ENCODE measurements around the gene HES5. TPM values are rescaled to one million over a fixed set of nuclear protein-coding genes. Genes with fewer than 3 reads are reported as not detected.

Gene HES5
- total and polyA plus RNA-seq, 2 donors (not counting 1 experiment from before 2014, with no cell fraction given), result not detected

DNA sequence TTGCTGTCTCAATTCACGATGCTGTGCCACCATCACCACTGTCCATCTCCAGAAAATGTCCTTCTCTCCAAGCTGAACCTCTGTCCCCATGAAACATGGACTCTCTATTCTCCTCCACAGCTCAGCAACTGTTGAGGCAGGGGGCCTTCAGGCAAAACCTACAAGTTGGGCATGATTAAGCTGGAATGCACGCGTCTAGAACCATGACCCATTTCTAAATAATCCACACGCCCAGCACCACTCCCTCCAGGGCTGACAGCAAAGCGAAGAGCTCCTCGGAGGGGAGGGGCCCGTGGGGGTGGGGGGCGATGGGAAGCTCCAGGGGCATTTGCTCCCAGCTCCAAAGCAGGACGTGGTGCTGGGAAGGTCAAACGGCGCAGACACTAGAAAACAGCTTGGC is 3.3 kb upstream of the HES5 start:
- Histone ChIP-seq H3K27ac (ENCODE audit: insufficient read depth, low read length) (no peak overlapping the region), H2AFZ (ENCODE audit: low read length) (no peak overlapping the region), H3K4me2 (ENCODE audit: extremely low read depth, insufficient read depth, low read length) (no peak overlapping the region), H3K79me2 (ENCODE audit: control insufficient read depth, insufficient read depth, low read length) (no peaks in the 10 kb centered on the region), H3K9me3 (ENCODE audit: control insufficient read depth, insufficient read depth, low read depth, low read length) (no peaks in the 10 kb centered on the region), H3K4me1 (ENCODE audit: control insufficient read depth, extremely low read depth, insufficient read depth, low read length) (no peaks in the 10 kb centered on the region), H3K36me3 (ENCODE audit: control insufficient read depth, insufficient read depth, low read length) (no peaks in the 10 kb centered on the region), H4K20me1 (ENCODE audit: control insufficient read depth, extremely low read depth, insufficient read depth, low read length) (no peaks in the 10 kb centered on the region), H3K9ac (ENCODE audit: insufficient read depth, low read length) (no peak overlapping the region), H3K27me3 (ENCODE audit: control insufficient read depth, insufficient read depth, low read length) (peaks cover 14% of the 10 kb centered on the region), H3K4me3 (replicated peaks in 1 of 4; ENCODE audit: control extremely low read depth in 1 of 4, insufficient read depth in 1 of 4, low read depth in 3 of 4, low read length in 4 of 4) (no peak overlapping the region)
- TF ChIP-seq, protein P1, sequence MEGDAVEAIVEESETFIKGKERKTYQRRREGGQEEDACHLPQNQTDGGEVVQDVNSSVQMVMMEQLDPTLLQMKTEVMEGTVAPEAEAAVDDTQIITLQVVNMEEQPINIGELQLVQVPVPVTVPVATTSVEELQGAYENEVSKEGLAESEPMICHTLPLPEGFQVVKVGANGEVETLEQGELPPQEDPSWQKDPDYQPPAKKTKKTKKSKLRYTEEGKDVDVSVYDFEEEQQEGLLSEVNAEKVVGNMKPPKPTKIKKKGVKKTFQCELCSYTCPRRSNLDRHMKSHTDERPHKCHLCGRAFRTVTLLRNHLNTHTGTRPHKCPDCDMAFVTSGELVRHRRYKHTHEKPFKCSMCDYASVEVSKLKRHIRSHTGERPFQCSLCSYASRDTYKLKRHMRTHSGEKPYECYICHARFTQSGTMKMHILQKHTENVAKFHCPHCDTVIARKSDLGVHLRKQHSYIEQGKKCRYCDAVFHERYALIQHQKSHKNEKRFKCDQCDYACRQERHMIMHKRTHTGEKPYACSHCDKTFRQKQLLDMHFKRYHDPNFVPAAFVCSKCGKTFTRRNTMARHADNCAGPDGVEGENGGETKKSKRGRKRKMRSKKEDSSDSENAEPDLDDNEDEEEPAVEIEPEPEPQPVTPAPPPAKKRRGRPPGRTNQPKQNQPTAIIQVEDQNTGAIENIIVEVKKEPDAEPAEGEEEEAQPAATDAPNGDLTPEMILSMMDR (conservative IDR thresholded peaks at IDR 0.05 in 1 of 2, IDR thresholded peaks at IDR 0.05 in 1 of 2; ENCODE audit: low read depth in 1 of 2, low read length in 2 of 2), result no peak
- no peak for TF ChIP-seq EZH2 (IDR thresholded peaks at IDR 0.05; ENCODE audit: low read length, missing control alignments)
- DNase-seq (ENCODE audit: low read depth in 2 of 2), result peak in 1 of 2 donors; percentile 78

DNA sequence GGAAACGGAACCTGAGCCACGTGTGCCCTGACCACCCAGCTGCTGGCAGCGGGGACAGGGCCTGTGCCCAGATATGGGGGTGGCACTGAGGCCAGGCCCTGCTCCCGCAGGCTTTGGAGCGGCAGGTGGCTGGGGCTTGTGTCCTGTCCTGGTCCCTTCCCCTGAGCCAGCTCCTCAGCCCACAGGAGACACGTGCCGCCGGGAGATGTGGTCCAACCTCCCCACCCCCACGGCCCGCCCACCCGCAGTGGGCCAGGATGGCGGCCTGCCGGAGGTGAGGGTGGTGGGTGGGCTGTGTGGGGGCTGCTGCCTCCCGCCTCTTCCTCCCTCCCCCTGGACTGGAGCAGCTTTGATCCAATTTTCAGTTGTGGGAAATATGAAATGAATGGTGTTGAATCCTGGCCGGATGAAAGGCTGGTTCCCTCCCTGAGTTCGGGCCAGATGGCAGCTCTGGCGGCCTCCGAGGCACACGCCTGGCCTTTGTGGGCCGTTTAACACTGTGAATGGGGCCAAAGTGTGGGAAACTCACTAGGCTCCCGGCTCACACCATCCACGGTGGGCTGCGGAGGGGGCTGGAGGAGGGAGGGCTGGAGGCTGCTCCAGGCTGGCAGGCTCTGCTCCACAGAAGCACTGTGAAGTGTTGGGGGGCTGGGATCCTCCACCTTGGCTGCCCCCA is 2.6 kb upstream of the HES5 start:
- H3K4me1 ChIP-seq (ENCODE audit: control insufficient read depth, extremely low read depth, insufficient read depth, low read length), result no peaks in the 10 kb centered on the region
- H3K79me2 ChIP-seq (ENCODE audit: control insufficient read depth, insufficient read depth, low read length), result no peaks in the 10 kb centered on the region
- TF ChIP-seq EZH2 (IDR thresholded peaks at IDR 0.05; ENCODE audit: low read length, missing control alignments), result no peak
- TF ChIP-seq, protein P1 (conservative IDR thresholded peaks at IDR 0.05 in 1 of 2, IDR thresholded peaks at IDR 0.05 in 1 of 2; ENCODE audit: low read depth in 1 of 2, low read length in 2 of 2), result no peak
- no peaks in the 10 kb centered on the region for H4K20me1 ChIP-seq (ENCODE audit: control insufficient read depth, extremely low read depth, insufficient read depth, low read length)
- no peak overlapping the region for H3K4me3 ChIP-seq (replicated peaks in 1 of 4; ENCODE audit: control extremely low read depth in 1 of 4, insufficient read depth in 1 of 4, low read depth in 3 of 4, low read length in 4 of 4)
- H2AFZ ChIP-seq (ENCODE audit: low read length), result no peak overlapping the region
- no peak overlapping the region for H3K4me2 ChIP-seq (ENCODE audit: extremely low read depth, insufficient read depth, low read length)
- H3K9ac ChIP-seq (ENCODE audit: insufficient read depth, low read length), result no peak overlapping the region
- peaks cover 14% of the 10 kb centered on the region for H3K27me3 ChIP-seq (ENCODE audit: control insufficient read depth, insufficient read depth, low read length)
- H3K9me3 ChIP-seq (ENCODE audit: control insufficient read depth, insufficient read depth, low read depth, low read length), result no peaks in the 10 kb centered on the region
- H3K27ac ChIP-seq (ENCODE audit: insufficient read depth, low read length), result no peak overlapping the region
- no peak for DNase-seq (ENCODE audit: low read depth in 2 of 2)
- no peaks in the 10 kb centered on the region for H3K36me3 ChIP-seq (ENCODE audit: control insufficient read depth, insufficient read depth, low read length)

DNA sequence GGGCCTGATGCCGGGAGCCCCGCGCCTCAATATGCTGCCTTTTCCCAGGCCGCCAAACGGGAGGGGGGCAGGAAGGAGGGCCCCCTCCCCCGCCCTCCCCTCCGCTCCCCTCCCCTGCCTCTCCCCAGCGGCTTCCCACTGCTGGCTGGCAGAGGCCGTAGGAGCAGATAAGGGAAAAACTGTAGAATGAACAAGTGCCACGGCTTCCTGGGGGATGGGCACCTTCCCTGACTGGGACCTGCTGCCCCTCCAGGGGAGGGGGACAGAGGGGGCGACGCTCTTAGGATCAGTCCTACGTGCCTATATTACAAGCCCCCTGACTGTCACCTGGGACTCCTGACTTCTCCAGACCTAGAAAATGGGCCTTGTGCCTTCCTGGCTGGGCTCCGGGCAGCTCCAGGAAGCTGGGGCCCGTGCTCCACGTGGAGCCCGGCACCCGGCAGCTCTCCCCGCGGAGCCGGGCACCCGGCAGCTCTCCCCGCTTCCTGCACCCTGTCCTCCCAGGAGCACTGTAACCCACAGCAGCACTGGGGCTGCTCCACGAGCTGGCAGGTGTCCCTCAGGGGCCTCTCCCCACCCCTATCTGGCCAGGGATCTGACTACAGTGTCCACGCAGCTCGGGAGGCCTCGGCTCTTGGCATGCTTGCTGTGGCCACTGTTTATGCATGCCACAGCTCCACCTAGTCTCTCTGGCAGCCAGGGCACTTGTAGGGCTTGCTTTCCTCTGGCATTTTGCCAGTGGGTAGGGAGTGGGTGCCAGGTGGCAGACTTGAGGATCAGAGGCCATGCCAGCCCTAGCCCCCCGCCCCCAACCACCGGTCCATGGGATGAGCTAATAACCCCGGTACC is 674 bp upstream of the HES5 start:
- Histone ChIP-seq H3K4me1 (ENCODE audit: control insufficient read depth, extremely low read depth, insufficient read depth, low read length) (no peaks in the 10 kb centered on the region), H2AFZ (ENCODE audit: low read length) (no peak overlapping the region), H3K4me3 (replicated peaks in 1 of 4; ENCODE audit: control extremely low read depth in 1 of 4, insufficient read depth in 1 of 4, low read depth in 3 of 4, low read length in 4 of 4) (no peak overlapping the region), H3K79me2 (ENCODE audit: control insufficient read depth, insufficient read depth, low read length) (peaks cover 2% of the 10 kb centered on the region), H3K36me3 (ENCODE audit: control insufficient read depth, insufficient read depth, low read length) (no peaks in the 10 kb centered on the region), H3K27me3 (ENCODE audit: control insufficient read depth, insufficient read depth, low read length) (peaks cover 14% of the 10 kb centered on the region), H3K27ac (ENCODE audit: insufficient read depth, low read length) (no peak overlapping the region), H3K4me2 (ENCODE audit: extremely low read depth, insufficient read depth, low read length) (no peak overlapping the region), H3K9ac (ENCODE audit: insufficient read depth, low read length) (no peak overlapping the region), H3K9me3 (ENCODE audit: control insufficient read depth, insufficient read depth, low read depth, low read length) (no peaks in the 10 kb centered on the region), H4K20me1 (ENCODE audit: control insufficient read depth, extremely low read depth, insufficient read depth, low read length) (no peaks in the 10 kb centered on the region)
- DNase-seq (ENCODE audit: low read depth in 2 of 2), result no peak
- TF ChIP-seq, protein P1 (conservative IDR thresholded peaks at IDR 0.05 in 1 of 2, IDR thresholded peaks at IDR 0.05 in 1 of 2; ENCODE audit: low read depth in 1 of 2, low read length in 2 of 2), result no peak
- TF ChIP-seq EZH2 (IDR thresholded peaks at IDR 0.05; ENCODE audit: low read length, missing control alignments), result peak; percentile 81

Data from fibroblast of lung (primary cell).